Esophagus squamous epithelium (tissue), 5 donors: Measurements from ENCODE around the gene SUSD4. TPM values are rescaled to one million over a fixed set of nuclear protein-coding genes. Genes with fewer than 3 reads are reported as not detected.

Experiments used
- DNase-seq: peaks from one replicate; lab custom pipeline; 2025; lab: John Stamatoyannopoulos, UW
- H3K27ac ChIP-seq, 4 donors: fragments of 200-600 bp; sonication (generic); one replicate each; pipeline ENCODE4 v1.5.1; 2016 to 2019; ENCODE audit warnings: mild to moderate bottlenecking in 1 of 4
- H3K27me3 ChIP-seq, 4 donors: fragments of 200-600 bp; sonication (generic); 1 replicate in 3 of 4; 2 replicates in 1 of 4; pipeline versions ENCODE4 v1.5.1 to v1.6.0; 2017 to 2021; ENCODE audit warnings: antibody characterized with exemption in 1 of 4
- H3K36me3 ChIP-seq, 3 donors: fragments of 200-600 bp; sonication (generic); one replicate each; pipeline ENCODE4 v1.5.1; 2016 to 2019
- H3K4me1 ChIP-seq, 3 donors: fragments of 200-600 bp; sonication (generic); one replicate each; pipeline ENCODE4 v1.5.1; 2017 to 2019
- H3K4me3 ChIP-seq, 4 donors: fragments of 200-600 bp; sonication (generic); 1 replicate in 3 of 4; 2 replicates in 1 of 4; pipeline ENCODE4 v1.5.1; 2016 to 2019; ENCODE audit warnings: mild to moderate bottlenecking in 2 of 4, moderate library complexity in 1 of 4
- H3K9me3 ChIP-seq, 3 donors: fragments of 200-600 bp; sonication (generic); one replicate each; pipeline ENCODE4 v1.5.1; 2016 to 2019
- CTCF ChIP-seq, 6 experiments: fragments of 450-650 bp in 4 of 6; fragments of 200-600 bp in 2 of 6; sonication (generic) in 2 of 6; IDR thresholded peaks; one replicate each; pipeline ENCODE4 v1.5.1; 2016 to 2019; ENCODE audit warnings: antibody characterized with exemption in 6 of 6, mild to moderate bottlenecking in 4 of 6, moderate library complexity in 4 of 6
- POLR2A ChIP-seq, 4 donors: fragments of 450-650 bp; IDR thresholded peaks; one replicate each; pipeline ENCODE4 v1.6.1; 2017; ENCODE audit warnings: antibody characterized with exemption in 4 of 4, mild to moderate bottlenecking in 4 of 4, moderate library complexity in 3 of 4
- WGBS, 2 donors: methylation state at CpG; one replicate each; pipeline ENCODE4 v1.1.5; 2018; 5-methylcytosine and 5-hydroxymethylcytosine counted together
- intact Hi-C: fragments of 100-400 bp; cut with DNase I; formaldehyde crosslinking; loops from one replicate; pipeline ENCODE4 v1.15.0; 2022
- total RNA-seq, 4 donors: library from RNA; depleted of rRNA; stranded (reverse); fragments of >200 nt; gene quantifications; one replicate each; pipeline ENCODE4 v1.1.0, GENCODE V29; 2016
- donor health status: DM: yes; HTN: yes; CAD: no.

SUSD4 gene
- total RNA-seq, 4 donors from 2014 or later = 42.7 to 50.6 (median 46.5) TPM

- no peak overlapping the region for H3K4me3 ChIP-seq
- no peaks in the 10 kb centered on the region for H3K9me3 ChIP-seq
- intact Hi-C loops = no loop called here
- no peaks in the 10 kb centered on the region for H3K27me3 ChIP-seq
- WGBS, 2 donors = 66 to 76% methylated on average over 6 of the region's 6 CpGs
- no peak overlapping the region for H3K27ac ChIP-seq
- no peak for DNase-seq
- TF ChIP-seq POLR2A (IDR thresholded peaks at IDR 0.05) (no peak), CTCF (IDR thresholded peaks at IDR 0.05) (no peak)
- no peaks in the 10 kb centered on the region for H3K36me3 ChIP-seq
- H3K4me1 ChIP-seq = peaks cover 0 to 24% (median 0%) of the 10 kb centered on the region in 3 donors
Observed at GRCh38 chr1:223344491-223344890, 19.5 kb downstream of the SUSD4 start.

GRCh38 chr1:223343692-223344091 lies 20.3 kb downstream of the SUSD4 start:
- Histone ChIP-seq H3K27ac (no peak overlapping the region), H3K36me3 (no peaks in the 10 kb centered on the region), H3K4me3 (no peak overlapping the region), H3K27me3 (no peaks in the 10 kb centered on the region), H3K9me3 (no peaks in the 10 kb centered on the region), H3K4me1 (peaks cover 0 to 23% (median 0%) of the 10 kb centered on the region in 3 donors)
- no peak for DNase-seq
- WGBS, 2 donors = 33 to 42% methylated on average over 3 of the region's 3 CpGs
- intact Hi-C loops = no loop called here
- TF ChIP-seq POLR2A (IDR thresholded peaks at IDR 0.05) (no peak), CTCF (IDR thresholded peaks at IDR 0.05) (no peak)

GRCh38 chr1:223341121-223341520 lies 22.9 kb downstream of the SUSD4 start:
- 9 to 46% methylated on average over 3 to 4 of the region's 7 CpGs for whole genome bisulfite sequencing, 2 donors

GRCh38 chr1:223340637-223341036 lies 23.3 kb downstream of the SUSD4 start:
- WGBS, 2 donors = 40 to 53% methylated on average over 3 of the region's 3 CpGs
- TF ChIP-seq POLR2A (IDR thresholded peaks at IDR 0.05) = no peak
- TF ChIP-seq CTCF (IDR thresholded peaks at IDR 0.05) = no peak
- Histone ChIP-seq H3K27ac (peak overlapping the region in 2 of 4 donors; percentile 13 to 42), H3K4me1 (peaks cover 0 to 19% (median 0%) of the 10 kb centered on the region in 3 donors), H3K27me3 (no peaks in the 10 kb centered on the region), H3K36me3 (no peaks in the 10 kb centered on the region), H3K9me3 (no peaks in the 10 kb centered on the region), H3K4me3 (no peak overlapping the region)
- no peak for DNase-seq
- intact Hi-C loops = no loop called here

More at GRCh38 chr1:223341121-223341520, 22.9 kb downstream of the SUSD4 start:
- H3K27me3 ChIP-seq = no peaks in the 10 kb centered on the region
- intact Hi-C loops = no loop called here
- TF ChIP-seq POLR2A (IDR thresholded peaks at IDR 0.05) (no peak), CTCF (IDR thresholded peaks at IDR 0.05) (no peak)
- H3K9me3 ChIP-seq = no peaks in the 10 kb centered on the region
- peak overlapping the region in 2 of 4 donors; percentile 13 to 42 for H3K27ac ChIP-seq
- no peak for DNase-seq
- no peak overlapping the region for H3K4me3 ChIP-seq
- H3K36me3 ChIP-seq = no peaks in the 10 kb centered on the region
- peaks cover 0 to 19% (median 0%) of the 10 kb centered on the region in 3 donors for H3K4me1 ChIP-seq

- H3K36me3 ChIP-seq = no peaks in the 10 kb centered on the region
- TF ChIP-seq POLR2A (IDR thresholded peaks at IDR 0.05) (no peak), CTCF (IDR thresholded peaks at IDR 0.05) (no peak)
- no peak for DNase-seq
- H3K9me3 ChIP-seq = no peaks in the 10 kb centered on the region
- peaks cover 0 to 19% (median 0%) of the 10 kb centered on the region in 3 donors for H3K4me1 ChIP-seq
- intact Hi-C loops = no loop called here
- H3K4me3 ChIP-seq = no peak overlapping the region
- H3K27me3 ChIP-seq = no peaks in the 10 kb centered on the region
- WGBS, 2 donors = 93 to 95% methylated on average over 3 to 7 of the region's 7 CpGs
- no peak overlapping the region for H3K27ac ChIP-seq
Observed at GRCh38 chr1:223339861-223340260, 24.1 kb downstream of the SUSD4 start.
